Liver (tissue), 9 donors: ENCODE results near the gene RPS23. TPM values are rescaled to one million over a fixed set of nuclear protein-coding genes. Genes with fewer than 3 reads are reported as not detected.

ENCODE experiments used
- DNase-seq: peaks from one replicate; pipeline ENCODE4 v3.0.0-alpha.2; 2017; ENCODE audit warnings: low spot score
- H3K27ac ChIP-seq, 2 donors: one replicate each; pipeline ENCODE4 v1.7.0; 2013; ENCODE audit warnings: inconsistent platforms in 2 of 2, low read length in 2 of 2, control low read depth in 1 of 2, low read depth in 1 of 2, mild to moderate bottlenecking in 1 of 2
- H3K27me3 ChIP-seq, 4 donors: one replicate each; pipeline versions ENCODE4 v1.6.1 to v1.7.0; 2013; ENCODE audit warnings: low read length in 3 of 4, inconsistent platforms in 1 of 4, mild to moderate bottlenecking in 1 of 4, moderate library complexity in 1 of 4; ENCODE audit not compliant: control insufficient read depth in 4 of 4, insufficient read depth in 4 of 4
- H3K36me3 ChIP-seq, 4 donors: one replicate each; pipeline versions ENCODE4 v1.6.1 to v1.7.0; 2013; ENCODE audit warnings: low read length in 3 of 4, mild to moderate bottlenecking in 3 of 4, low read depth in 1 of 4, moderate library complexity in 1 of 4; ENCODE audit not compliant: control insufficient read depth in 4 of 4, insufficient read depth in 3 of 4
- H3K4me1 ChIP-seq, 4 donors: one replicate each; pipeline versions ENCODE4 v1.6.1 to v1.7.0; 2013; ENCODE audit warnings: low read length in 3 of 4, mild to moderate bottlenecking in 3 of 4, moderate library complexity in 1 of 4; ENCODE audit not compliant: control insufficient read depth in 4 of 4, insufficient read depth in 4 of 4
- H3K4me3 ChIP-seq, 3 donors: one replicate each; pipeline versions ENCODE4 v1.6.1 to v1.7.0; 2013; ENCODE audit warnings: low read length in 3 of 3, control low read depth in 1 of 3, low read depth in 1 of 3, mild to moderate bottlenecking in 1 of 3
- H3K9ac ChIP-seq, 2 donors: one replicate each; pipeline ENCODE4 v1.7.0; 2013; ENCODE audit warnings: low read length in 2 of 2, mild to moderate bottlenecking in 2 of 2, moderate library complexity in 2 of 2, control low read depth in 1 of 2, low read depth in 1 of 2
- H3K9me3 ChIP-seq, 4 donors: one replicate each; pipeline versions ENCODE4 v1.6.1 to v1.7.0; 2013; ENCODE audit warnings: low read length in 3 of 4; ENCODE audit not compliant: control insufficient read depth in 4 of 4
- ATF3 ChIP-seq: IDR thresholded peaks from 2 replicates; pipeline ENCODE4 v1.6.1; 2016; ENCODE audit warnings: antibody characterized with exemption
- EGR1 ChIP-seq, 2 donors: IDR thresholded peaks; 2 replicates each; pipeline ENCODE4 v1.6.1; 2016 to 2018; ENCODE audit warnings: antibody characterized with exemption in 2 of 2, low read depth in 2 of 2
- FOXA1 ChIP-seq: IDR thresholded peaks from 2 replicates; pipeline ENCODE4 v1.6.1; 2016; ENCODE audit warnings: antibody characterized with exemption
- FOXA2 ChIP-seq: IDR thresholded peaks from 2 replicates; pipeline ENCODE4 v1.6.1; 2016; ENCODE audit warnings: antibody characterized with exemption
- HNF4A ChIP-seq, 2 donors: conservative IDR thresholded peaks; 2 replicates each; pipeline ENCODE4 v1.6.1; 2016; ENCODE audit warnings: antibody characterized with exemption in 2 of 2, mild to moderate bottlenecking in 2 of 2
- JUND ChIP-seq, 2 donors: IDR thresholded peaks; 2 replicates each; pipeline ENCODE4 v1.6.1; 2016; ENCODE audit warnings: antibody characterized with exemption in 2 of 2
- NR2F2 ChIP-seq: IDR thresholded peaks from 2 replicates; pipeline ENCODE4 v1.6.1; 2016; ENCODE audit warnings: antibody characterized with exemption
- RAD21 ChIP-seq, 2 donors: IDR thresholded peaks; 2 replicates each; pipeline ENCODE4 v1.6.1; 2016; ENCODE audit warnings: antibody characterized with exemption in 2 of 2, mild to moderate bottlenecking in 2 of 2
- REST ChIP-seq: IDR thresholded peaks from 2 replicates; pipeline ENCODE4 v1.6.1; 2016; ENCODE audit warnings: antibody characterized with exemption, mild to moderate bottlenecking
- RXRA ChIP-seq, 2 donors: IDR thresholded peaks; 2 replicates each; pipeline ENCODE4 v1.6.1; 2017 to 2018; ENCODE audit warnings: antibody characterized with exemption in 2 of 2, mild to moderate bottlenecking in 1 of 2
- TAF1 ChIP-seq: conservative IDR thresholded peaks from 2 replicates; pipeline ENCODE4 v1.6.1; 2016; ENCODE audit warnings: antibody characterized with exemption, mild to moderate bottlenecking
- WGBS: extraction: QIAGEN DNeasy Blood & Tissue Kit; methylation state at CpG from one replicate; pipeline ENCODE4 v1.1.7; 2013; 5-methylcytosine and 5-hydroxymethylcytosine counted together
- polyA plus RNA-seq, 2 donors: library from polyadenylated mRNA; stranded (reverse) in 1 of 2; unstranded in 1 of 2; fragments of 200-250 nt in 1 of 2; fragments of >200 nt in 1 of 2; fragmentation: Nextera tagmentation in 1 of 2; extraction: Ambion mirVana in 1 of 2; gene quantifications; one replicate each; pipeline versions ENCODE4 v1.2.1 to v1.2.3, GENCODE V29; 2013 to 2015
- total RNA-seq, 2 donors: library from RNA; depleted of rRNA; stranded (reverse); fragments of >200 nt; gene quantifications; one replicate each; pipeline ENCODE4 v1.2.3, GENCODE V29; 2014
- TF ChIP-seq, protein P1 (sequence below): fragments of 150-350 bp; IDR thresholded peaks from 2 replicates; pipeline ENCODE4 v1.5.1; 2017; ENCODE audit warnings: improper control_type of control experiment, low read depth, low read length; ENCODE audit not compliant: missing input control
- donor health status: healthy.
- donor health status: healthy.
- donor health status: healthy.
- donor health status: healthy.
- donor health status: healthy.

RPS23 gene
- total and polyA plus RNA-seq, 4 donors, result 447 to 1,610 (median 618) TPM

- Histone ChIP-seq H3K4me3 (no peak overlapping the region), H3K9ac (no peak overlapping the region), H3K4me1 (no peaks in the 10 kb centered on the region), H3K9me3 (peaks cover 0 to 2% (median 0%) of the 10 kb centered on the region in 4 donors), H3K27ac (no peak overlapping the region), H3K27me3 (no peaks in the 10 kb centered on the region), H3K36me3 (no peaks in the 10 kb centered on the region)
- DNase-seq, result no peak
- no peak for TF ChIP-seq TAF1
- no peak for TF ChIP-seq FOXA2
- no peak for TF ChIP-seq JUND (IDR thresholded peaks at IDR 0.05)
- TF ChIP-seq NR2F2, result no peak
- no peak for TF ChIP-seq REST
- no peak for TF ChIP-seq HNF4A (conservative IDR thresholded peaks at IDR 0.05)
- no peak for TF ChIP-seq RAD21 (IDR thresholded peaks at IDR 0.05)
- TF ChIP-seq, protein P1, sequence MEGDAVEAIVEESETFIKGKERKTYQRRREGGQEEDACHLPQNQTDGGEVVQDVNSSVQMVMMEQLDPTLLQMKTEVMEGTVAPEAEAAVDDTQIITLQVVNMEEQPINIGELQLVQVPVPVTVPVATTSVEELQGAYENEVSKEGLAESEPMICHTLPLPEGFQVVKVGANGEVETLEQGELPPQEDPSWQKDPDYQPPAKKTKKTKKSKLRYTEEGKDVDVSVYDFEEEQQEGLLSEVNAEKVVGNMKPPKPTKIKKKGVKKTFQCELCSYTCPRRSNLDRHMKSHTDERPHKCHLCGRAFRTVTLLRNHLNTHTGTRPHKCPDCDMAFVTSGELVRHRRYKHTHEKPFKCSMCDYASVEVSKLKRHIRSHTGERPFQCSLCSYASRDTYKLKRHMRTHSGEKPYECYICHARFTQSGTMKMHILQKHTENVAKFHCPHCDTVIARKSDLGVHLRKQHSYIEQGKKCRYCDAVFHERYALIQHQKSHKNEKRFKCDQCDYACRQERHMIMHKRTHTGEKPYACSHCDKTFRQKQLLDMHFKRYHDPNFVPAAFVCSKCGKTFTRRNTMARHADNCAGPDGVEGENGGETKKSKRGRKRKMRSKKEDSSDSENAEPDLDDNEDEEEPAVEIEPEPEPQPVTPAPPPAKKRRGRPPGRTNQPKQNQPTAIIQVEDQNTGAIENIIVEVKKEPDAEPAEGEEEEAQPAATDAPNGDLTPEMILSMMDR, result no peak
- 98% methylated on average over 2 of the region's 2 CpGs for WGBS
Observed at GRCh38 chr5:82244151-82244550, 34.0 kb downstream of the RPS23 start.

- 76% methylated on average over 5 of the region's 5 CpGs for WGBS
- TF ChIP-seq RXRA (IDR thresholded peaks at IDR 0.05) (no peak), RAD21 (IDR thresholded peaks at IDR 0.05) (no peak), HNF4A (conservative IDR thresholded peaks at IDR 0.05) (no peak), FOXA1 (no peak), ATF3 (no peak), TAF1 (no peak), REST (no peak), EGR1 (IDR thresholded peaks at IDR 0.05; ENCODE audit: low read depth in 2 of 2) (no peak)
- TF ChIP-seq, protein P1, result no peak
- no peak overlapping the region for H3K4me3 ChIP-seq
- no peaks in the 10 kb centered on the region for H3K27me3 ChIP-seq
- H3K9me3 ChIP-seq, result no peaks in the 10 kb centered on the region
- no peaks in the 10 kb centered on the region for H3K4me1 ChIP-seq
- H3K36me3 ChIP-seq, result no peaks in the 10 kb centered on the region
- no peak overlapping the region for H3K9ac ChIP-seq
- no peak overlapping the region for H3K27ac ChIP-seq
- no peak for DNase-seq
Observed at GRCh38 chr5:82234885-82235284, 43.3 kb downstream of the RPS23 start.
